Stomach (tissue), 4 donors: Measurements from ENCODE around the gene SLC38A10.

Source experiments
- POLR2A ChIP-seq, 4 donors: fragments of 450-650 bp; IDR thresholded peaks; one replicate each; pipeline ENCODE4 v1.6.1; 2016; ENCODE audit warnings: antibody characterized with exemption in 4 of 4, control low read depth in 2 of 4, mild to moderate bottlenecking in 1 of 4, moderate library complexity in 1 of 4
- POLR2AphosphoS5 ChIP-seq, 3 donors: sonication (generic); formaldehyde crosslinking; IDR thresholded peaks; one replicate each; pipeline ENCODE4 v1.6.1; 2016; ENCODE audit warnings: antibody characterized with exemption in 3 of 3

DNA sequence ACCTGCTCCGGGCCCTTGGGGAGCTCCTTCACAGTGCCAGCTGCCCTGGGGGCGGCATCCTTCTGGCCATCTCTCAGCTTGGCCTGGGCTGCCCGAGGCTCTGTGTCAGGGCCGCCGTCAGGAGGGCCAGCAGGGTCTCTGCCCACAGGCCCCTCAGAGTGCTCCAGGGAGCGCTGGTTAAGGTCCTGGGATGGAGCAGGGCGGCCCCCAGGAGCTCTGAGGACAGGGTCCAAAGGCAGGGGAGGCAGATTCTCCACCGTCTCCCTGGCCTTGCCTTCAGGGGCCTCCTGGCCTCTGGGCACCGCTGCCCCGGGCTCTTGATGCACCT is 48.8 kb downstream of the SLC38A10 start:
- TF ChIP-seq POLR2AphosphoS5 (IDR thresholded peaks at IDR 0.05) (no peak), POLR2A (IDR thresholded peaks at IDR 0.05) (no peak)
